GM21381 (cell line): ENCODE measurements around the gene CHRNB2.
"Not testable (repeated sequence)": the region's sequence is repeated elsewhere in the genome, so short reads cannot be mapped to it uniquely, and the experiment has no call there.

Source experiments
- ATAC-seq: cut with Tn5 transposase; IDR thresholded peaks from one replicate; pipeline ENCODE4 v1.9.1; 2021; ENCODE audit warnings: mild to moderate bottlenecking, moderate library complexity; ENCODE audit not compliant: unreplicated experiment

CHRNB2 gene

GRCh38 chr1:154567386-154568156 is at the start of gene CHRNB2:
Gene CHRNB2 (plus strand): TSS chr1:154567778. CDS start chr1:154568045, 267 bp downstream.
- no peak for ATAC-seq

GRCh38 chr1:154519591-154519991 is 48.0 kb upstream of the CHRNB2 start:
- ATAC-seq: no peak

- no peak for ATAC-seq
Measured at GRCh38 chr1:154520333-154520732, 47.2 kb upstream of the CHRNB2 start.

GRCh38 chr1:154521695-154522094 is 45.9 kb upstream of the CHRNB2 start:
- ATAC-seq: no peak

- no peak for ATAC-seq
Measured at GRCh38 chr1:154524881-154525280, 42.7 kb upstream of the CHRNB2 start.

GRCh38 chr1:154527192-154527591 is 40.4 kb upstream of the CHRNB2 start:
- ATAC-seq: no peak

GRCh38 chr1:154529308-154529707 is 38.3 kb upstream of the CHRNB2 start:
- ATAC-seq: no peak

- not testable (repeated sequence) for ATAC-seq
Measured at GRCh38 chr1:154531950-154532349, 35.6 kb upstream of the CHRNB2 start.

- ATAC-seq: no peak
Measured at GRCh38 chr1:154533952-154534844, 33.4 kb upstream of the CHRNB2 start.

GRCh38 chr1:154536570-154536969 is 31.0 kb upstream of the CHRNB2 start:
- ATAC-seq: no peak

- ATAC-seq: no peak
Measured at GRCh38 chr1:154539486-154540483, 27.8 kb upstream of the CHRNB2 start.

GRCh38 chr1:154541231-154541630 is 26.3 kb upstream of the CHRNB2 start:
- no peak for ATAC-seq

GRCh38 chr1:154546264-154547063 is 21.1 kb upstream of the CHRNB2 start:
- ATAC-seq: no peak

- ATAC-seq: no peak
Measured at GRCh38 chr1:154547105-154547732, 20.4 kb upstream of the CHRNB2 start.

GRCh38 chr1:154548028-154548427 is 19.6 kb upstream of the CHRNB2 start:
- ATAC-seq: no peak

GRCh38 chr1:154549202-154549770 is 18.3 kb upstream of the CHRNB2 start:
- ATAC-seq: no peak

GRCh38 chr1:154550070-154550469 is 17.5 kb upstream of the CHRNB2 start:
- ATAC-seq: no peak

GRCh38 chr1:154550657-154551056 is 16.9 kb upstream of the CHRNB2 start:
- ATAC-seq: no peak

GRCh38 chr1:154551474-154551873 is 16.1 kb upstream of the CHRNB2 start:
- ATAC-seq: no peak
